Astrocyte (in vitro differentiated cells and primary cell): Measurements from ENCODE around the gene ENTPD5.

Source experiments
- CTCF ChIP-seq: IDR thresholded peaks from 2 replicates; pipeline ENCODE4 v1.5.1; 2011; ENCODE audit warnings: low read depth, mild to moderate bottlenecking, inconsistent platforms, low read length, moderate library complexity; ENCODE audit not compliant: insufficient read depth
- EZH2 ChIP-seq: IDR thresholded peaks from 2 replicates; pipeline ENCODE4 v1.6.1; 2012; ENCODE audit warnings: mild to moderate bottlenecking, low read length, inconsistent platforms; ENCODE audit not compliant: insufficient read depth

- TF ChIP-seq CTCF (no peak), EZH2 (no peak)
These were observed 45.8 kb upstream of the ENTPD5 start for GRCh38 chr14:74064883-74065282.
